Liver (tissue), 9 donors: Measurements from ENCODE around the gene ACOT7. TPM values are rescaled to one million over a fixed set of nuclear protein-coding genes. Genes with fewer than 3 reads are reported as not detected.
"Not testable (repeated sequence)": the region's sequence is repeated elsewhere in the genome, so short reads cannot be mapped to it uniquely, and the experiment has no call there.

ENCODE experiments used
- DNase-seq: peaks from one replicate; pipeline ENCODE4 v3.0.0-alpha.2; 2017; ENCODE audit warnings: low spot score
- H3K27ac ChIP-seq, 2 donors: one replicate each; pipeline ENCODE4 v1.7.0; 2013; ENCODE audit warnings: inconsistent platforms in 2 of 2, low read length in 2 of 2, control low read depth in 1 of 2, low read depth in 1 of 2, mild to moderate bottlenecking in 1 of 2
- H3K27me3 ChIP-seq, 4 donors: one replicate each; pipeline versions ENCODE4 v1.6.1 to v1.7.0; 2013; ENCODE audit warnings: low read length in 3 of 4, inconsistent platforms in 1 of 4, mild to moderate bottlenecking in 1 of 4, moderate library complexity in 1 of 4; ENCODE audit not compliant: control insufficient read depth in 4 of 4, insufficient read depth in 4 of 4
- H3K36me3 ChIP-seq, 4 donors: one replicate each; pipeline versions ENCODE4 v1.6.1 to v1.7.0; 2013; ENCODE audit warnings: low read length in 3 of 4, mild to moderate bottlenecking in 3 of 4, low read depth in 1 of 4, moderate library complexity in 1 of 4; ENCODE audit not compliant: control insufficient read depth in 4 of 4, insufficient read depth in 3 of 4
- H3K4me1 ChIP-seq, 4 donors: one replicate each; pipeline versions ENCODE4 v1.6.1 to v1.7.0; 2013; ENCODE audit warnings: low read length in 3 of 4, mild to moderate bottlenecking in 3 of 4, moderate library complexity in 1 of 4; ENCODE audit not compliant: control insufficient read depth in 4 of 4, insufficient read depth in 4 of 4
- H3K4me3 ChIP-seq, 3 donors: one replicate each; pipeline versions ENCODE4 v1.6.1 to v1.7.0; 2013; ENCODE audit warnings: low read length in 3 of 3, control low read depth in 1 of 3, low read depth in 1 of 3, mild to moderate bottlenecking in 1 of 3
- H3K9ac ChIP-seq, 2 donors: one replicate each; pipeline ENCODE4 v1.7.0; 2013; ENCODE audit warnings: low read length in 2 of 2, mild to moderate bottlenecking in 2 of 2, moderate library complexity in 2 of 2, control low read depth in 1 of 2, low read depth in 1 of 2
- H3K9me3 ChIP-seq, 4 donors: one replicate each; pipeline versions ENCODE4 v1.6.1 to v1.7.0; 2013; ENCODE audit warnings: low read length in 3 of 4; ENCODE audit not compliant: control insufficient read depth in 4 of 4
- EGR1 ChIP-seq, 2 donors: IDR thresholded peaks; 2 replicates each; pipeline ENCODE4 v1.6.1; 2016 to 2018; ENCODE audit warnings: antibody characterized with exemption in 2 of 2, low read depth in 2 of 2
- FOXA2 ChIP-seq: IDR thresholded peaks from 2 replicates; pipeline ENCODE4 v1.6.1; 2016; ENCODE audit warnings: antibody characterized with exemption
- HNF4A ChIP-seq, 2 donors: conservative IDR thresholded peaks; 2 replicates each; pipeline ENCODE4 v1.6.1; 2016; ENCODE audit warnings: antibody characterized with exemption in 2 of 2, mild to moderate bottlenecking in 2 of 2
- HNF4G ChIP-seq: IDR thresholded peaks from 2 replicates; pipeline ENCODE4 v1.6.1; 2016; ENCODE audit warnings: antibody characterized with exemption
- JUND ChIP-seq, 2 donors: IDR thresholded peaks; 2 replicates each; pipeline ENCODE4 v1.6.1; 2016; ENCODE audit warnings: antibody characterized with exemption in 2 of 2
- NR2F2 ChIP-seq: IDR thresholded peaks from 2 replicates; pipeline ENCODE4 v1.6.1; 2016; ENCODE audit warnings: antibody characterized with exemption
- RAD21 ChIP-seq, 2 donors: IDR thresholded peaks; 2 replicates each; pipeline ENCODE4 v1.6.1; 2016; ENCODE audit warnings: antibody characterized with exemption in 2 of 2, mild to moderate bottlenecking in 2 of 2
- RXRA ChIP-seq, 2 donors: IDR thresholded peaks; 2 replicates each; pipeline ENCODE4 v1.6.1; 2017 to 2018; ENCODE audit warnings: antibody characterized with exemption in 2 of 2, mild to moderate bottlenecking in 1 of 2
- SP1 ChIP-seq: IDR thresholded peaks from 2 replicates; pipeline ENCODE4 v1.6.1; 2018; ENCODE audit warnings: antibody characterized with exemption, mild to moderate bottlenecking
- TAF1 ChIP-seq: conservative IDR thresholded peaks from 2 replicates; pipeline ENCODE4 v1.6.1; 2016; ENCODE audit warnings: antibody characterized with exemption, mild to moderate bottlenecking
- YY1 ChIP-seq: IDR thresholded peaks from 2 replicates; pipeline ENCODE4 v1.6.1; 2016; ENCODE audit warnings: antibody characterized with exemption, mild to moderate bottlenecking
- WGBS: extraction: QIAGEN DNeasy Blood & Tissue Kit; methylation state at CpG from one replicate; pipeline ENCODE4 v1.1.7; 2013; 5-methylcytosine and 5-hydroxymethylcytosine counted together
- polyA plus RNA-seq, 2 donors: library from polyadenylated mRNA; stranded (reverse) in 1 of 2; unstranded in 1 of 2; fragments of 200-250 nt in 1 of 2; fragments of >200 nt in 1 of 2; fragmentation: Nextera tagmentation in 1 of 2; extraction: Ambion mirVana in 1 of 2; gene quantifications; one replicate each; pipeline versions ENCODE4 v1.2.1 to v1.2.3, GENCODE V29; 2013 to 2015
- total RNA-seq, 2 donors: library from RNA; depleted of rRNA; stranded (reverse); fragments of >200 nt; gene quantifications; one replicate each; pipeline ENCODE4 v1.2.3, GENCODE V29; 2014
- TF ChIP-seq, protein P1 (sequence below): fragments of 150-350 bp; IDR thresholded peaks from 2 replicates; pipeline ENCODE4 v1.5.1; 2017; ENCODE audit warnings: improper control_type of control experiment, low read depth, low read length; ENCODE audit not compliant: missing input control
- TF ChIP-seq, protein P2 (sequence below): IDR thresholded peaks from 2 replicates; pipeline ENCODE4 v1.6.1; 2016; ENCODE audit warnings: antibody characterized with exemption
- TF ChIP-seq, protein P3 (sequence below): IDR thresholded peaks from 2 replicates; pipeline ENCODE4 v1.6.1; 2016; ENCODE audit warnings: antibody characterized with exemption, mild to moderate bottlenecking
- TF ChIP-seq, protein P4 (sequence below): IDR thresholded peaks from 2 replicates; pipeline ENCODE4 v1.6.1; 2016; ENCODE audit warnings: antibody characterized with exemption
- TF ChIP-seq, protein P5 (sequence below): IDR thresholded peaks from 2 replicates; pipeline ENCODE4 v1.6.1; 2016; ENCODE audit warnings: antibody characterized with exemption
- donor health status: healthy.
- donor health status: healthy.
- donor health status: healthy.
- donor health status: healthy.
- donor health status: healthy.

ACOT7 gene
- total and polyA plus RNA-seq, 4 donors = 8.7 to 14.4 (median 10.4) TPM

DNA sequence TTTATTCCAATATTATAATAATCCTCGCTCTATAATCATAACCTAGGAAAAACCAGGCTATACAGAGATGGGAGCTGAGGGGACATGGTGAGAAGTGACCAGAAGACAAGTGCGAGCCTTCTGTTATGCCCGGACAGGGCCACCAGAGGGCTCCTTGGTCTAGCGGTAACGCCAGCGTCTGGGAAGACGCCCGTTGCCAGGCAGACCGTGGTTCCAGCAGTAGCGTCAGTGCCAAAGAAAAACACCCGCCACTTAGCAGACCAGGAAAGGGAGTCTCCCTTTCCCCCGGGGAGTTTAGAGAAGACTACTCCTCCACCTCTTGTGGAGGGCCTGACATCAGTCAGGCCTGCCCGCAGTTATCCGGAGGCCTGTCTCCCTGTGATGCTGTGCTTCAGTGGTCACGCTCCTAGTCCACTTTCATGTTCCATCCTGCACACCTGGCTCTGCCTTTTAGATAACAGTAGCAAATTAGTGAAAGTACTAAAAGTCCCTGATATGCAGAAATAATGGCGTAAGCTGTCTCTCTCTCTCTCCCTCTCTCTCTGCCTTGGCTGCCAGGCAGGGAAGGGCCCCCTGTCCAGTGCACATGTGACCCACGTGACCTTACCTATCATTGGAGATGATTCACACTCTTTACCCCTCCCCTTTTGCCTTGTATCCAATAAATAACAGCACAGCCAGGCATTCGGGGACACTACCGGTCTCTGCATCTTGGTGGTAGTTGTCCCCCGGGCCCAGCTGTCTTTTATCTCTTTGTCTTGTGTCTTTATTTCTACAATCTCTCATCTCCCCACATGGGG is 30.3 kb downstream of the ACOT7 start:
- peaks cover 19 to 35% (median 29%) of the 10 kb centered on the region in 4 donors for H3K4me1 ChIP-seq
- DNase-seq, H3K27ac ChIP-seq, H3K27me3 ChIP-seq, H3K36me3 ChIP-seq, H3K9me3 ChIP-seq, H3K9ac ChIP-seq, H3K4me3 ChIP-seq: not testable (repeated sequence)
- 42% methylated on average over 20 of the region's 20 CpGs for WGBS
- TF ChIP-seq, protein P1, sequence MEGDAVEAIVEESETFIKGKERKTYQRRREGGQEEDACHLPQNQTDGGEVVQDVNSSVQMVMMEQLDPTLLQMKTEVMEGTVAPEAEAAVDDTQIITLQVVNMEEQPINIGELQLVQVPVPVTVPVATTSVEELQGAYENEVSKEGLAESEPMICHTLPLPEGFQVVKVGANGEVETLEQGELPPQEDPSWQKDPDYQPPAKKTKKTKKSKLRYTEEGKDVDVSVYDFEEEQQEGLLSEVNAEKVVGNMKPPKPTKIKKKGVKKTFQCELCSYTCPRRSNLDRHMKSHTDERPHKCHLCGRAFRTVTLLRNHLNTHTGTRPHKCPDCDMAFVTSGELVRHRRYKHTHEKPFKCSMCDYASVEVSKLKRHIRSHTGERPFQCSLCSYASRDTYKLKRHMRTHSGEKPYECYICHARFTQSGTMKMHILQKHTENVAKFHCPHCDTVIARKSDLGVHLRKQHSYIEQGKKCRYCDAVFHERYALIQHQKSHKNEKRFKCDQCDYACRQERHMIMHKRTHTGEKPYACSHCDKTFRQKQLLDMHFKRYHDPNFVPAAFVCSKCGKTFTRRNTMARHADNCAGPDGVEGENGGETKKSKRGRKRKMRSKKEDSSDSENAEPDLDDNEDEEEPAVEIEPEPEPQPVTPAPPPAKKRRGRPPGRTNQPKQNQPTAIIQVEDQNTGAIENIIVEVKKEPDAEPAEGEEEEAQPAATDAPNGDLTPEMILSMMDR = peak; percentile 42
- peak; percentile 73 to 78 for TF ChIP-seq RAD21 (IDR thresholded peaks at IDR 0.05)

DNA sequence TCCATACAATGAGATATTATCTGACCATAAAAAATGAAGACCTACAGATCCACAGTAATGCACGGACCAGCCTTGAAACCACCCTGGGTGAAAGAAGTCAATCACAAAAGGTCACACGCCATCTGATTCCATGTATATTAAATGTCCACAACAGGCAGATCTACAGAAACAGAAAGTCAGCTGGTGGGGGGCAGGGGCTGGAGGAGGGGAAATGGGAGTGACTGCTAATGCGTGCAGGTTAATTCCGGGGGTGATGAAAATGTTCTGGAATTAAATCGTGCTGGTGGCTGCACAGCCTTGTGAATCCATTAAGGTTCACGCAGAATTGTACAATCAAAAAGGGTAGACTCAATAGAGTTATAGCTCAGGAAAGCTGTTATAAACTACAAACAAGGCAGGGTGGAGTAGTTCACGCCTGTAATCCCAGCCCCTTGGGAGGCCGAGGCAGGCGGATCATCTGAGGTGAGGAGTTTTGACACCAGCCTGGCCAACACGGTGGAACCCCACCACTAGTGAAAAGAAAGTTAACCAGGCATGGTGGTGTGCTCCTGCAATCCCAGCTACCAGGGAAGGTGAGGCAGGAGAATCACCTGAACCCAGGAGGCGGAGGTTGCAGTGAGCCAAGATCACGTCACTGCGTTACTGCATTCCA is 32.3 kb downstream of the ACOT7 start:
- no peaks in the 10 kb centered on the region for H3K27me3 ChIP-seq
- H3K9ac ChIP-seq = no peak overlapping the region
- no peaks in the 10 kb centered on the region for H3K9me3 ChIP-seq
- 85% methylated on average over 13 of the region's 13 CpGs for WGBS
- H3K36me3 ChIP-seq = no peaks in the 10 kb centered on the region
- H3K27ac ChIP-seq = no peak overlapping the region
- H3K4me1 ChIP-seq = peaks cover 27 to 54% (median 42%) of the 10 kb centered on the region in 4 donors
- no peak for TF ChIP-seq SP1
- TF ChIP-seq, protein P2, sequence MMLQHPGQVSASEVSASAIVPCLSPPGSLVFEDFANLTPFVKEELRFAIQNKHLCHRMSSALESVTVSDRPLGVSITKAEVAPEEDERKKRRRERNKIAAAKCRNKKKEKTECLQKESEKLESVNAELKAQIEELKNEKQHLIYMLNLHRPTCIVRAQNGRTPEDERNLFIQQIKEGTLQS = no peak
- TF ChIP-seq EGR1 (IDR thresholded peaks at IDR 0.05; ENCODE audit: low read depth in 2 of 2) = no peak
- TF ChIP-seq, protein P3, sequence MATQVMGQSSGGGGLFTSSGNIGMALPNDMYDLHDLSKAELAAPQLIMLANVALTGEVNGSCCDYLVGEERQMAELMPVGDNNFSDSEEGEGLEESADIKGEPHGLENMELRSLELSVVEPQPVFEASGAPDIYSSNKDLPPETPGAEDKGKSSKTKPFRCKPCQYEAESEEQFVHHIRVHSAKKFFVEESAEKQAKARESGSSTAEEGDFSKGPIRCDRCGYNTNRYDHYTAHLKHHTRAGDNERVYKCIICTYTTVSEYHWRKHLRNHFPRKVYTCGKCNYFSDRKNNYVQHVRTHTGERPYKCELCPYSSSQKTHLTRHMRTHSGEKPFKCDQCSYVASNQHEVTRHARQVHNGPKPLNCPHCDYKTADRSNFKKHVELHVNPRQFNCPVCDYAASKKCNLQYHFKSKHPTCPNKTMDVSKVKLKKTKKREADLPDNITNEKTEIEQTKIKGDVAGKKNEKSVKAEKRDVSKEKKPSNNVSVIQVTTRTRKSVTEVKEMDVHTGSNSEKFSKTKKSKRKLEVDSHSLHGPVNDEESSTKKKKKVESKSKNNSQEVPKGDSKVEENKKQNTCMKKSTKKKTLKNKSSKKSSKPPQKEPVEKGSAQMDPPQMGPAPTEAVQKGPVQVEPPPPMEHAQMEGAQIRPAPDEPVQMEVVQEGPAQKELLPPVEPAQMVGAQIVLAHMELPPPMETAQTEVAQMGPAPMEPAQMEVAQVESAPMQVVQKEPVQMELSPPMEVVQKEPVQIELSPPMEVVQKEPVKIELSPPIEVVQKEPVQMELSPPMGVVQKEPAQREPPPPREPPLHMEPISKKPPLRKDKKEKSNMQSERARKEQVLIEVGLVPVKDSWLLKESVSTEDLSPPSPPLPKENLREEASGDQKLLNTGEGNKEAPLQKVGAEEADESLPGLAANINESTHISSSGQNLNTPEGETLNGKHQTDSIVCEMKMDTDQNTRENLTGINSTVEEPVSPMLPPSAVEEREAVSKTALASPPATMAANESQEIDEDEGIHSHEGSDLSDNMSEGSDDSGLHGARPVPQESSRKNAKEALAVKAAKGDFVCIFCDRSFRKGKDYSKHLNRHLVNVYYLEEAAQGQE = no peak
- no peak for TF ChIP-seq JUND (IDR thresholded peaks at IDR 0.05)
- no peak for TF ChIP-seq FOXA2
- no peak for TF ChIP-seq HNF4G
- TF ChIP-seq, protein P4, sequence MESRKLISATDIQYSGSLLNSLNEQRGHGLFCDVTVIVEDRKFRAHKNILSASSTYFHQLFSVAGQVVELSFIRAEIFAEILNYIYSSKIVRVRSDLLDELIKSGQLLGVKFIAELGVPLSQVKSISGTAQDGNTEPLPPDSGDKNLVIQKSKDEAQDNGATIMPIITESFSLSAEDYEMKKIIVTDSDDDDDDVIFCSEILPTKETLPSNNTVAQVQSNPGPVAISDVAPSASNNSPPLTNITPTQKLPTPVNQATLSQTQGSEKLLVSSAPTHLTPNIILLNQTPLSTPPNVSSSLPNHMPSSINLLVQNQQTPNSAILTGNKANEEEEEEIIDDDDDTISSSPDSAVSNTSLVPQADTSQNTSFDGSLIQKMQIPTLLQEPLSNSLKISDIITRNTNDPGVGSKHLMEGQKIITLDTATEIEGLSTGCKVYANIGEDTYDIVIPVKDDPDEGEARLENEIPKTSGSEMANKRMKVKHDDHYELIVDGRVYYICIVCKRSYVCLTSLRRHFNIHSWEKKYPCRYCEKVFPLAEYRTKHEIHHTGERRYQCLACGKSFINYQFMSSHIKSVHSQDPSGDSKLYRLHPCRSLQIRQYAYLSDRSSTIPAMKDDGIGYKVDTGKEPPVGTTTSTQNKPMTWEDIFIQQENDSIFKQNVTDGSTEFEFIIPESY = no peak
- TF ChIP-seq YY1 = no peak
- no peak for TF ChIP-seq HNF4A (conservative IDR thresholded peaks at IDR 0.05)
- no peak for TF ChIP-seq RXRA (IDR thresholded peaks at IDR 0.05)
- TF ChIP-seq, protein P5, sequence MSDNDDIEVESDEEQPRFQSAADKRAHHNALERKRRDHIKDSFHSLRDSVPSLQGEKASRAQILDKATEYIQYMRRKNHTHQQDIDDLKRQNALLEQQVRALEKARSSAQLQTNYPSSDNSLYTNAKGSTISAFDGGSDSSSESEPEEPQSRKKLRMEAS = no peak
- TF ChIP-seq NR2F2 = no peak
- TF ChIP-seq, protein P1 = no peak
- no peak for TF ChIP-seq TAF1
- DNase-seq = no peak
- H3K4me3 ChIP-seq = no peak overlapping the region
